ENCODE measurements around the gene SPATA32. TPM values are rescaled to one million over a fixed set of nuclear protein-coding genes. Genes with fewer than 3 reads are reported as not detected.

SPATA32 gene
- polyA plus RNA-seq, 1 donor from 2014 or later = 0.34 TPM

DNA sequence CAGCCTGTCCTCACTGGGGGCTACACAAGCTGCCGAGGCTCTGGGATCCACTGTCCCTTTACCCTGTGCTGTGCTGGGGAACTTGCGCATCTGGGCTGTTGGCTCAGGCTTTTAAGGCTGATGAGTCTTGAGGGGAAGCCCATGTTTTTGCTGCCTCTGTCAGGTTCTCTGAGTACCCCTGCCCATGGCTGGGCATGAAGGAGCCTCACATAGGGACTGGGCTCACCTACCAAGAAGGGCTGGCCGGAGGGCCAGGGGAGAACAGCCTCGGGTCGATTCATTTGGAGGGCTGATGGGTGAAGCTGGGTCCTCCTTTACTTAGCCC is 25.6 kb downstream of the SPATA32 start:
- Mint-ChIP-seq H3K27ac (peak overlapping the region in 1 of 3 donors; percentile 81), H3K36me3 (peaks cover 3% of the 10 kb centered on the region), H3K4me3 (no peak overlapping the region), H3K9me3 (no peaks in the 10 kb centered on the region), H3K27me3 (no peaks in the 10 kb centered on the region), H3K4me1 (peaks cover 10 to 31% (median 27%) of the 10 kb centered on the region in 3 donors)

DNA sequence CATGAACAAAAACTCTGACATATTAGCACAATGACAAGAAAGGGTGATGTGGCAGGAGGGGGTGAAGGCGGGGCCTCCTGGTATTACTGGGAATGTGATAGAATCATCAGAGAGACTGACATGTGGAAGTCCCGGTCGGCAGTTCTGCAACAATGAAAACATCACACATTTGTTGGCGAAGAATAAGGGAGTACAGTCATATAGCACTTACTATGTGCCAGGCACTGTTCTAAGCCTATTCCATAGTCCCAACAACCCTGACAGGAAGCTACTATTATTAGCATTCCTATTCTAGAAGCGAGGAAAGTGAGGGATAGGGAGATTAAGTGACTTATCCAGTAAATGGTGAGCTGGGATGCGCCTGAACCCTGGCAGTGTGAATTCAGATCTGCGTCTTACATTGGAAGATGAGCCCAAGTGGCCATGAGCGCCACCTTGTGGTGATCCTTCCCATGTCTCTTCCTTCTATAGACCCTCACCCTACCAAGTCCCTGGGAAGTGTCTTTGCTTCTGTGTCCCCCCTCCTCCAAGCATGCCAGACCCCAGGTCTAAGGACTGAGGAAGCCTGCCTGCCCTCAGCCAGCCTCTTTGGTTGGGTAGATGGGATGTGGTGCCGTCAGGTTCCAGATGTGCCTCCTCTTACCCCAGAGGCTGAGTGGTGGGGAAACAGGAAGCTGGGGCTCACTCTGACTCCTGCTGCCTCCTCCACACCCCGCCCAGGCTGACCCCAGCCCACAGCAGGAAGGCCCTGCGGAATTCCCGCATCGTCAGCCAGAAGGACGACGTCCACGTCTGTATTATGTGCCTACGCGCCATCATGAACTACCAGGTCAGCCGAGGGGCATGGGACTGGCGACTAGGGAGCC is 26.2 kb downstream of the SPATA32 start:
- Mint-ChIP-seq H3K27me3 (no peaks in the 10 kb centered on the region), H3K36me3 (peaks cover 3% of the 10 kb centered on the region), H3K4me1 (peaks cover 10 to 31% (median 27%) of the 10 kb centered on the region in 3 donors), H3K27ac (peak overlapping the region; percentile 64 to 91 (median 88)), H3K9me3 (no peaks in the 10 kb centered on the region), H3K4me3 (peak overlapping the region in 2 of 4 donors; percentile 40 to 80)

DNA sequence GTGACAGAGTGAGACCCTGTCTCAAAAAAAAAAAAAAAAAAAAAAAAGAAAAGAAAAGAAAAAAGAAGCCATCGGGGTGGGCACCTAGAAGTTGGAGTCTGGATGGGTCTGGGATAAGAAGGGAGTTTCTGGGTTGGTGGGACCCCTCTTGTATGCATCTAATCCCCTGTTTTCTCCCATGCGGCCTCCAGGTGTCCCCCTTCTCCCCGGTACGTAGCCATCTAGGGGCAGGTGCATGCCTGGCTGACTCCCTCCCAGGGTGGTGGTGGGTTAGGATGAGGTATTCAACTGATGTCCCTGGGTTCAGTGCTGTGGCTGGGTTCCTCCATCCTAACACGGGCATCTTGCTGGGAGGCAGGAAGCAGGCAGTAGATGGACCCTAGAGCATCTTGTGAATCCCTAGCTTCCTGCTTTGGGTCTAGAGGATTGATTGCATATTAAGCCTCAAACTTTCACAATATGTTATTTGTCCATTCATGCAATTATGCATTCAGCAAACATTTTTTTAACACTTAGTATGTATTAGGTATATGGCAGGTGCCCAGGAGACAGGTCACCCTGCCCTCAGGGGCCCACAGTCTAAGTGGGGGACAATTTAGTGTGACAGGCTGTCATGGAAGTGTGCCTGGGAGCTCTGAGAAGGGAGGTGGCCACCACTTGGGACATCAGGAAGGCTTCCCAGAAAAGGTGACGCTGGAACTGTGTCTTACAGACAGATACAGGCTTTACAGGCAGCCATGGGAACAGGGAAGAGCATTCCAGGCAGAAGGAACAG is 27.1 kb downstream of the SPATA32 start:
- Mint-ChIP-seq H3K27ac (peak overlapping the region; percentile 64 to 91 (median 80)), H3K9me3 (no peaks in the 10 kb centered on the region), H3K36me3 (peaks cover 3% of the 10 kb centered on the region), H3K4me3 (peak overlapping the region in 2 of 4 donors; percentile 40 to 47), H3K4me1 (peaks cover 10 to 38% (median 33%) of the 10 kb centered on the region in 3 donors), H3K27me3 (no peaks in the 10 kb centered on the region)

DNA sequence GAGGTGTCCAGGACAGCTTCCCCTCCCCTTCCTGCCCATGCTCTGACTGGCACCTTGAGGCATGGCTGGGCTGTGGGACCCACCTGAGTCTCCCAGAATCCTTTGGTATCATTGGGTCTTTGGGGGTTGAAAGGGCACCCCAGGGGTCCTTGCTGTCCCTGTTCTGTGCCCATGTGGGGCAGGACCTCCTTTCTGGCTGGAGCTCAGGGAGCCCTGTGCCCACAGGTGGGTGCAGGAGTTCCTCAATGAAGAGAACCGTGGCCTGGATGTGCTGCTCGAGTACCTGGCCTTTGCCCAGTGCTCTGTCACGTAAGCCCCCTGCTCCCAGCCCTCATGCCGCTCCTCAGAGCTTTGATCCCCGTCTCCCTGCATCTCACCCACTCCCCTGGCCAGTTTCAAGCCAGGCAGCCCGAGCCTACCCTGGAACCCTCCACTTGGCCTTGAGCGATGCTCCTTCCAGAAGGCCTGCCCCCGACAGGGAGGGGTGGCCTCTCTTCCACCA is 28.4 kb downstream of the SPATA32 start:
- Mint-ChIP-seq H3K36me3 (peaks cover 6% of the 10 kb centered on the region), H3K9me3 (no peaks in the 10 kb centered on the region), H3K27ac (peak overlapping the region in 2 of 3 donors; percentile 10 to 49), H3K4me1 (peaks cover 21 to 48% (median 41%) of the 10 kb centered on the region in 3 donors), H3K4me3 (peak overlapping the region in 1 of 4 donors; percentile 40), H3K27me3 (no peaks in the 10 kb centered on the region)

DNA sequence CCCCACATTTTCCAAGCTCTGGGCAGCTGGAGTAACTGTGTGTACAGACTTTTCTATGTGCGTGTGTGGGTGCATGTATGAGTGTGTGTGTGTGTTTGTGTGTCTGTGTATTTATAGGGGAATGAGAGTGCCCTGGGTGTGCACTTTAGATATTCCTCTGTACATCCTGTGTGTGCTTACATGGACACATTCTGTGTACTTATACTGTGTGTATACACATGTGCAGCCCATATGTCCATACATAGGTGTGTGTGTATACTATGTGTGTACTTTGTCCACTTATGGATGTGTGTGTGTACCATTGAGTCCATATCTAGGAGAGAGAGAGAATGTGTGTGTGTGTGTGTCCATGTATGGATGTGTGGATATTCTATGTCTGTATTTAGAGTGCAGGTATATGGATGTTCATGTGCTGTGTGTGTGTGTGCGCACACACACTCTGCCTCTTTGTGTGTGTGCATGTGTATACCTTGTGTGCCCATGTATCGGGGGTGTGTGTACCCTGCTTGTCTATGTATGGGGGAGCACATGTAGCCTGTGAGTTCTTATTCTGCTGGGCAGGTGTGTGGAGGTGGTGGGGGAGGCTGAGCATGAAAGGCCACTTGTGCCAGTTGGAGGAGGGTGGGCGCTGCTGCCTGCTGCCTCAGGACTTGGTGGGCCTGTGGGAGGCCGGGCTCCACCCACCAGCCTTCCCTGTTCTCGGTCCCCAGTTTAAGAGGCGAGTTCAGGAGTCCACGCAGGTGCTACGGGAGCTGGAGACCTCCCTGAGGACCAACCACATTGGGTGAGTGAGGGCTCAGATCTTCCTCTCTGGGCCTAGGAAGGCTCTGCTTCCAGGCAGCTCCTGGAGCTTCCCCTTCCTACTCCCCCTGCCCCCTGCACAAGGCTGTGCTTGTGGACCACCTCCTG is 29.1 kb downstream of the SPATA32 start:
- Mint-ChIP-seq H3K4me1 (peaks cover 21 to 53% (median 41%) of the 10 kb centered on the region in 3 donors), H3K36me3 (peaks cover 3% of the 10 kb centered on the region), H3K9me3 (no peaks in the 10 kb centered on the region), H3K27me3 (no peaks in the 10 kb centered on the region), H3K4me3 (peak overlapping the region in 1 of 4 donors; percentile 48), H3K27ac (peak overlapping the region; percentile 49 to 100 (median 99))

DNA sequence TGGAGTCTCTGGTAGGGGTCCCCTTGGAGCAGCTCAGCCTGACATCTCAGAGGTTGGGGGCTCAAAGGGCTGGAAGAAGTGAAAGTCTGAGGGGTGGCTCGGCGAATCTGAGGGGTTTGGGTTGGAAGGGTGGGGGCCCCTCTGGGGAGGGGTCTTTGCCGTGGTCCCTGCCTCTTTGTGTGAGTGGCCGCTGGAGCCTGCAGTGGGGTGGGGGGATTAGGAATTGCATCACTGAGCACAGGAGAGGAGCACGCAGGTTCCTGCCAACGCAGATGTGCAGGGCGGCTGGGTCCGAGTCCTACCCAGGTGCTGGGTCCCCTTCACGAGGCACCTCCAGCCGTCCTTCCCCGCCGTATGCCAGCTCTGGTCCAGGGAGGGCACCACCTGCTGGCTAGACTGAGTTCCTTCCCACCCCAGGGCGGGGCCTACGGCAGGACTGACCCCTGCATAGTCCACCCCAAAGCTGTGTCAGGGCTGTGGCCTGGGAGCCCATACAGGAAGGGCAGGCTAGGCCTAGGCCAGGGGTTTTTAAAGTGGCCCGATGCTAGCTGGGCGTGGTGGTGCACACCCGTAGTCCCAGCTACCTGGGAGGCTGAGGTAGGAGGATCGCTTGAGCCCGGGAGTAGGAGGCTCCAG is 30.3 kb downstream of the SPATA32 start:
- Mint-ChIP-seq H3K9me3 (no peaks in the 10 kb centered on the region), H3K36me3 (peaks cover 3% of the 10 kb centered on the region), H3K27ac (peak overlapping the region; percentile 73 to 100 (median 99)), H3K27me3 (no peaks in the 10 kb centered on the region), H3K4me1 (peaks cover 31 to 62% (median 52%) of the 10 kb centered on the region in 3 donors), H3K4me3 (peak overlapping the region in 2 of 4 donors; percentile 9 to 48)

DNA sequence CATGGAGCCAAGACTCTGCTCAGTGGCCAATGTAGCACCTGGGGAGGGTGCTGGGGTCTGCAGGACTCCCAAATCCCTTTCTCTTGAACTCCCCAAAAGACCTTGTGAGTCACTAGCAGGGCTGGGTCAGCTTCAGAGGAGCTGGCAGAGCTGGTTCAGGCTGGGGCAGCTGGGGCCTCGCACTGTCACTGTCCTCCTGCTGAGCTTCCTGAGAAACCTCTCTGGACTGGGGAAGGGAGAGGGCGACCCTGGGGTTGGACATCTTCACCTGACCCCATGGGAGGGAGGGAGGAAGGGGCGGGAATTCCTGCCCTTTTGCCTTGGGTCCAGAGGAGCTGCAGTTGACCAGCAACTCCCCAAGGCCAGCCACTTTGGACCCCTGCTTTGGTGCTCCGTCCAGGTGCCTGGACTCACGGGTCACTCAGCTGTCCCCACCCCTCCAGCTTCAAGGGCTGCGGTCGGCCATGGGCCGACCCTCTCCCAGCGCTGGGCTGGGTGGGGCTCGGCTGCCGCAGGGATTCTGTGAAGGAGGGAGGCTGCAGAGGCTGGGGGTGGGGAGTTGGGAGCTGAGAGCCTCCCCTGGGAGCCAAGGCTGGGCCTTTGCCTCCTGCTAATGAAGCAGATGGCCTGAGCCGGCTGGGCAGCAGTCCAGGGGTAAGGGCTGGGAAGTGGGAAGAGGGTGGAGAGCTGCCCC is 31.0 kb downstream of the SPATA32 start:
- Mint-ChIP-seq H3K4me1 (peaks cover 38 to 68% (median 55%) of the 10 kb centered on the region in 3 donors), H3K27me3 (no peaks in the 10 kb centered on the region), H3K9me3 (no peaks in the 10 kb centered on the region), H3K27ac (peak overlapping the region; percentile 99 to 100 (median 100)), H3K36me3 (peaks cover 3% of the 10 kb centered on the region), H3K4me3 (peak overlapping the region in 3 of 4 donors; percentile 9 to 100 (median 65))

DNA sequence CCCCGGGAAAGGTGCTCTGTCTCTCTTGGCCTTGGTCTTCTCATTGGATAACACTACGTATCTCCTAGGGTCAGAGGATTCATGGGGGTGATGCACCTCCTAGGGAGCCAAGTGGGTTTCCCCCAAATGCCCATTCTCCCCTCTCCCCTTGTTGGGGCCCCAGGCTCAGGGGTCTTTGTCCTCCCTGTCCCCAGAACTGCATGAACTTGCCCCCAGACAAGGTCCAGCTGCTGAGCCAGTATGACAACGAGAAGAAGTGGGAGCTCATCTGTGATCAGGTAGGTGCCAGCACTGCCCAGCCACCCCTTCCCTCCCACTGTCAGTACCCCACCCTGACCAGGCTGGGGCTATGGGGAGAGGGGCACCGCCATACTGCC is 31.5 kb downstream of the SPATA32 start:
- peaks cover 3% of the 10 kb centered on the region for H3K36me3 Mint-ChIP-seq
- H3K27me3 Mint-ChIP-seq = no peaks in the 10 kb centered on the region
- peaks cover 43 to 68% (median 50%) of the 10 kb centered on the region in 3 donors for H3K4me1 Mint-ChIP-seq
- H3K9me3 Mint-ChIP-seq = no peaks in the 10 kb centered on the region
- H3K27ac Mint-ChIP-seq = peak overlapping the region; percentile 99 to 100 (median 100)
- H3K4me3 Mint-ChIP-seq = peak overlapping the region in 3 of 4 donors; percentile 65 to 100 (median 93)

DNA sequence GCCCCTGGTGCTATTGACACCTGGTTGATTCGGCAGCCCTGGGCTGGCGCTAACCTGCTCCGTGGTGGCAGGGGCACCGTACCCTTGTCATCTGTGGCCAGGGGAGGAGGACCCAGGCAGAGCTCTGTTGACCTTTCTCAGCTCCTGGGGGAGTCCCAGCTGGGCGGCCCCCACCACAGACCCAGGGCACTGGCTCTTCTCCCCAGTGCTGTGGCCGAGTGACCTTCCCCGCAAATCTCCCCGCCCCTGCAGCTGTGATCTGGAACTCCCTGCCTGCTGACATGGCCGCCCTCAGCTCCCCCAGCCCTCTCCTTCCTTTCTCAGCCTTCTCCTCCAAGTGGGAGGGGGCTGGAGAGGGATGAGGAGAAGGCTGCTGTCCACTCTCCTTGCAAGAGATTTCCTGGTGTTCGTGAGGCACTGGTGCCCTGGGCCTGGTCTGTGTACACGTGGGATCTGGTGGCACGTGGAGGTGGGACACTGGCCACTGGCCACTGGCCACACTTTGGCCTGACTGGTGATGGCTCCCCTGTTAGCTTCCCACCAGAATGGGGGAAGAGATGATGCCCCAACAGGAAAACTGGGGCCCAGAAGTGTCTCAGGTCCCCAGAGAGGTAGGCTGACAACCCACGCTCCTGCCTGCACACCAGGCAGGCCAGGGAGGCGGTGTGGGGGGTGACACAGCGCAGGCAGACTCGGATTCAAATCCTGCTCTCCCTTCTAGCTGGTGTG is 32.0 kb downstream of the SPATA32 start:
- peak overlapping the region; percentile 99 to 100 (median 100) for H3K27ac Mint-ChIP-seq
- H3K27me3 Mint-ChIP-seq = no peaks in the 10 kb centered on the region
- peaks cover 3% of the 10 kb centered on the region for H3K36me3 Mint-ChIP-seq
- peaks cover 44 to 68% (median 51%) of the 10 kb centered on the region in 3 donors for H3K4me1 Mint-ChIP-seq
- peak overlapping the region; percentile 93 to 100 (median 97) for H3K4me3 Mint-ChIP-seq
- no peaks in the 10 kb centered on the region for H3K9me3 Mint-ChIP-seq

DNA sequence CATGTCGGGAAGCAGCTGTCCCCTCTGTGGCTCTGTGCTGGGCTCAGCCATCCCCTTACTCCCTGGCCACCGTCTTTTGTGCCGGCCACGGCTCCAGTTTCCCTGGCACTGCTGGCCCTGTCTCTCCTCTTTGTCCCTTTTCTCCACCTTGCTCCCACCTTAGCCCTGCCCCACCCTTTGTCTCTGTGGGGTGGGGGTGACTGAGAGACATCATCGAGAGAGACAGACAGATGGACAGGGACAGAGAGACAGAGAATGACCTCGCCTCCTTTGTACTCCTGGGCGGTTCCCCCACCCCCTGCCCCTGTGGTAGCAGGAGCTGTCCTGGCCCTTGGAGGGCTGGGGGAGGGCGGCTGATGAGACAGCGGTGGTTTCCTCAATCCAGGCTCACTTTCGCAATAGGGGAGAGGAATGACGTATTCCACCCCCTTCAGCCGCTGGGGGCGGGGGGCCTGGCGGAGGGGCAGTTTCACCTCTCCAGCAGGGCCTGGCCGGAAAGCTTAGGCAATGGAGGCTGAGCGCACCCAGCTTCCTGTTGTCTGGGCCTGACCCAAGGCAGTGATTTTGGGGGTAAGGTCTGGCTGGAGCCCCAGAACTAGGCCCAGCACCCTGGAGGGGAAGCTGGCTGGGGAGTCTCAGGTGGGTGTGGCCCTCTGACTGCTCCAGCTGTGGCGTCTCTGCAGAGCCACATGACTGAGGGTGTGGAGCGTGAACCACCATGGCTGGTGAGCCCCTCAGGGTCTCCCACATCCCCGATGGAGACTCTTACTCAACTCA is 32.9 kb downstream of the SPATA32 start:
- Mint-ChIP-seq H3K9me3 (no peaks in the 10 kb centered on the region), H3K36me3 (peaks cover 3% of the 10 kb centered on the region), H3K4me1 (peaks cover 46 to 70% (median 48%) of the 10 kb centered on the region in 3 donors)

DNA sequence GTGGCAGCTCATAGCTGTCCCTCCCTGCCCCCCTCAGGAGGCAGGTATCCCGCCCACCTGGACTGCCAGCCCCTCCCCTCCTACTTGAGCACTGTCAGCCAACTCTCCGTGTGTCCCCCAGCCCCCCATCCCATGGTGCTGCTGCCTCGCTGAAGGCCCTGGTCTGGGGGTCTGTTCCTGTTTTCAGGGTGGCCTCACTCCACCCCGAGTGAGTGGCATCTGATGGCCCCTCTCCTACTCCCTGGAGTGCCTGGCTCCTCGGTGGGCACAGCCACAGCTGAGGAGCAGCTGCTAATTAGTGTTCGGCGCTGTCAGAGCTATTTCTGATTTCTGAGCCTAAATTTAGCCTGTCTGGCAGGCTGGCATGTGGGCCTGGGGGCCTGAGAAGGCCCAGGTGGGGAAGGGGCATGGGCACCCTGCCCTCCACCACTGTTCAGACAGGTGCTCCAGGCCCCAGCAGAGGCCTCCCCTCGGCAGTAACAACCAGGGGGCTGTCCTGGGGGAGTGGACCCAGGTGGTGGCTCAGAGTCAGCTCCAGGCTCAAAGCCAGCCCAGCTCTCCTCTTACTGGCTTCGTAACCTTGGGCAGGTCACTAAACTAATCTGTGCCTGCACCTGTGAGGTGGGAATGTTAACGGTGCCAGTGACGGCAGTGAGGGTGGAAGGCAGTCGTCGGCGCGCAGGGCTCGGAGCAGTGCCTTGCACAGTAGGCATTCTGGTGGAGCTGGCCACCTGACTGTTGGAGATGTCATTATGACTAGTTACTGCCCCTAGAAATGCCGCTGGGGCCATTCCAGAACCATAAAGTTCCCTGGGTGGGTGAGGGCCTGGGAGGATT is 33.8 kb downstream of the SPATA32 start:
- Mint-ChIP-seq H3K27me3 (no peaks in the 10 kb centered on the region), H3K4me3 (peak overlapping the region; percentile 93 to 100 (median 97)), H3K36me3 (peaks cover 3% of the 10 kb centered on the region), H3K9me3 (no peaks in the 10 kb centered on the region), H3K4me1 (peaks cover 44 to 68% (median 50%) of the 10 kb centered on the region in 3 donors), H3K27ac (peak overlapping the region; percentile 99 to 100 (median 100))

More for the DNA sequence above, 32.9 kb downstream of the SPATA32 start:
- Mint-ChIP-seq H3K27ac (peak overlapping the region; percentile 99 to 100 (median 100)), H3K27me3 (no peaks in the 10 kb centered on the region), H3K4me3 (peak overlapping the region; percentile 93 to 100 (median 97))

All from IgD-negative memory B cell (primary cell).